GM21619 (cell line): ENCODE data around the gene ERBB4.
"Not testable (repeated sequence)": the region's sequence is repeated elsewhere in the genome, so short reads cannot be mapped to it uniquely, and the experiment has no call there.

Experiments
- ATAC-seq: cut with Tn5 transposase; IDR thresholded peaks from one replicate; pipeline ENCODE4 v1.9.1; 2021; ENCODE audit not compliant: unreplicated experiment

The ERBB4 gene

GRCh38 chr2:212022966-212023365 is 515.6 kb downstream of the ERBB4 start:
- no peak for ATAC-seq

- ATAC-seq: no peak
Measured at GRCh38 chr2:212021947-212022346, 516.7 kb downstream of the ERBB4 start.

GRCh38 chr2:212015588-212015987 is 523.0 kb downstream of the ERBB4 start:
- no peak for ATAC-seq

GRCh38 chr2:212013626-212014025 is 525.0 kb downstream of the ERBB4 start:
- no peak for ATAC-seq

- ATAC-seq: not testable (repeated sequence)
Measured at GRCh38 chr2:212010305-212010704, 528.3 kb downstream of the ERBB4 start.

GRCh38 chr2:212007972-212008371 is 530.6 kb downstream of the ERBB4 start:
- no peak for ATAC-seq

GRCh38 chr2:212005085-212005671 is 533.4 kb downstream of the ERBB4 start:
- peak; percentile 80 for ATAC-seq

- no peak for ATAC-seq
Measured at GRCh38 chr2:212001325-212001724, 537.3 kb downstream of the ERBB4 start.

GRCh38 chr2:211996857-211997256 is 541.7 kb downstream of the ERBB4 start:
- ATAC-seq: no peak

GRCh38 chr2:211994806-211995205 is 543.8 kb downstream of the ERBB4 start:
- ATAC-seq: no peak

GRCh38 chr2:211990335-211990734 is 548.3 kb downstream of the ERBB4 start:
- ATAC-seq: no peak

GRCh38 chr2:211986313-211986712 is 552.3 kb downstream of the ERBB4 start:
- ATAC-seq: no peak

GRCh38 chr2:211985393-211985792 is 553.2 kb downstream of the ERBB4 start:
- ATAC-seq: no peak

GRCh38 chr2:211982162-211982561 is 556.4 kb downstream of the ERBB4 start:
- no peak for ATAC-seq

- no peak for ATAC-seq
Measured at GRCh38 chr2:211981451-211981850, 557.2 kb downstream of the ERBB4 start.

- no peak for ATAC-seq
Measured at GRCh38 chr2:211976076-211976475, 562.5 kb downstream of the ERBB4 start.

- no peak for ATAC-seq
Measured at GRCh38 chr2:211967234-211967633, 571.4 kb downstream of the ERBB4 start.

GRCh38 chr2:211963969-211964368 is 574.6 kb downstream of the ERBB4 start:
- ATAC-seq: no peak

- peak; percentile 96 for ATAC-seq
Measured at GRCh38 chr2:211957799-211958198, 580.8 kb downstream of the ERBB4 start.

GRCh38 chr2:211955648-211956047 is 583.0 kb downstream of the ERBB4 start:
- no peak for ATAC-seq

GRCh38 chr2:211948932-211949331 is 589.7 kb downstream of the ERBB4 start:
- no peak for ATAC-seq

- no peak for ATAC-seq
Measured at GRCh38 chr2:211946960-211947359, 591.6 kb downstream of the ERBB4 start.

GRCh38 chr2:211944572-211944971 is 594.0 kb downstream of the ERBB4 start:
- ATAC-seq: peak; percentile 83
